ENCODE measurements around the gene SSRP1. TPM values are rescaled to one million over a fixed set of nuclear protein-coding genes. Genes with fewer than 3 reads are reported as not detected.

SSRP1 gene
- total RNA-seq, 1 experiment from 2014 or later, result 79.9 TPM

GRCh38 chr11:57348052-57348451, 12.4 kb upstream of the SSRP1 start:
- no peak overlapping the region for H3K9ac ChIP-seq (ENCODE audit: low read length)
- no peaks in the 10 kb centered on the region for H3K27me3 ChIP-seq (ENCODE audit: low read length)
- H3K9me3 ChIP-seq (ENCODE audit: low read length), result no peaks in the 10 kb centered on the region
- H3K27ac ChIP-seq (ENCODE audit: low read length), result no peak overlapping the region
- 0 out of 2 replicates have a peak, but pooled peaks cover 2% of the 10 kb centered on the region for H3K4me1 ChIP-seq (ENCODE audit: low read length)
- no peaks in the 10 kb centered on the region for H4K20me1 ChIP-seq (ENCODE audit: insufficient read depth, low read depth, low read length)
- no peak overlapping the region for H3K4me3 ChIP-seq (ENCODE audit: low read length)
- H3K9me2 ChIP-seq (replicated peaks; ENCODE audit: insufficient read depth, low read length), result no peaks in the 10 kb centered on the region
- DNase-seq, result no peak
- H3K4me2 ChIP-seq (ENCODE audit: low read depth, low read length, poor library complexity, severe bottlenecking), result no peak overlapping the region
- H2AFZ ChIP-seq (ENCODE audit: low read length), result no peak overlapping the region
- H3K79me2 ChIP-seq (ENCODE audit: low read length), result no peaks in the 10 kb centered on the region
- no peaks in the 10 kb centered on the region for H3K36me3 ChIP-seq (ENCODE audit: insufficient read depth, low read length)

- H3K27me3 ChIP-seq (ENCODE audit: low read length), result no peaks in the 10 kb centered on the region
- H3K9ac ChIP-seq (ENCODE audit: low read length), result no peak overlapping the region
- no peak for DNase-seq
- H3K79me2 ChIP-seq (ENCODE audit: low read length), result no peaks in the 10 kb centered on the region
- no peak overlapping the region for H3K4me2 ChIP-seq (ENCODE audit: low read depth, low read length, poor library complexity, severe bottlenecking)
- no peaks in the 10 kb centered on the region for H3K9me3 ChIP-seq (ENCODE audit: low read length)
- H3K36me3 ChIP-seq (ENCODE audit: insufficient read depth, low read length), result no peaks in the 10 kb centered on the region
- no peak overlapping the region for H2AFZ ChIP-seq (ENCODE audit: low read length)
- no peak overlapping the region for H3K27ac ChIP-seq (ENCODE audit: low read length)
- 0 out of 2 replicates have a peak, but pooled peaks cover 2% of the 10 kb centered on the region for H3K4me1 ChIP-seq (ENCODE audit: low read length)
- H3K9me2 ChIP-seq (replicated peaks; ENCODE audit: insufficient read depth, low read length), result no peaks in the 10 kb centered on the region
- H3K4me3 ChIP-seq (ENCODE audit: low read length), result no peak overlapping the region
- H4K20me1 ChIP-seq (ENCODE audit: insufficient read depth, low read depth, low read length), result no peaks in the 10 kb centered on the region
These were observed 11.6 kb upstream of the SSRP1 start for GRCh38 chr11:57347336-57347735.

- no peaks in the 10 kb centered on the region for H3K79me2 ChIP-seq (ENCODE audit: low read length)
- no peak overlapping the region for H3K4me3 ChIP-seq (ENCODE audit: low read length)
- H3K36me3 ChIP-seq (ENCODE audit: insufficient read depth, low read length), result no peaks in the 10 kb centered on the region
- H3K27ac ChIP-seq (ENCODE audit: low read length), result no peak overlapping the region
- H3K9me3 ChIP-seq (ENCODE audit: low read length), result no peaks in the 10 kb centered on the region
- DNase-seq, result peak; percentile 89
- no peak overlapping the region for H3K9ac ChIP-seq (ENCODE audit: low read length)
- no peaks in the 10 kb centered on the region for H4K20me1 ChIP-seq (ENCODE audit: insufficient read depth, low read depth, low read length)
- no peaks in the 10 kb centered on the region for H3K9me2 ChIP-seq (replicated peaks; ENCODE audit: insufficient read depth, low read length)
- H3K4me1 ChIP-seq (ENCODE audit: low read length), result 0 out of 2 replicates have a peak, but pooled peaks cover 2% of the 10 kb centered on the region
- no peak overlapping the region for H3K4me2 ChIP-seq (ENCODE audit: low read depth, low read length, poor library complexity, severe bottlenecking)
- H3K27me3 ChIP-seq (ENCODE audit: low read length), result no peaks in the 10 kb centered on the region
- H2AFZ ChIP-seq (ENCODE audit: low read length), result peak overlapping the region; percentile 99
These were observed 10.0 kb upstream of the SSRP1 start for GRCh38 chr11:57345555-57346211.

- no peak overlapping the region for H3K4me3 ChIP-seq (ENCODE audit: low read length)
- no peak overlapping the region for H3K9ac ChIP-seq (ENCODE audit: low read length)
- no peaks in the 10 kb centered on the region for H4K20me1 ChIP-seq (ENCODE audit: insufficient read depth, low read depth, low read length)
These were observed 9.1 kb upstream of the SSRP1 start for GRCh38 chr11:57344826-57345225.

GRCh38 chr11:57343825-57344224, 8.1 kb upstream of the SSRP1 start:
- Histone ChIP-seq H3K9ac (ENCODE audit: low read length) (no peak overlapping the region), H3K4me1 (ENCODE audit: low read length) (peaks cover 11% of the 10 kb centered on the region), H3K4me2 (ENCODE audit: low read depth, low read length, poor library complexity, severe bottlenecking) (no peak overlapping the region), H3K4me3 (ENCODE audit: low read length) (no peak overlapping the region), H3K9me3 (ENCODE audit: low read length) (no peaks in the 10 kb centered on the region), H2AFZ (ENCODE audit: low read length) (no peak overlapping the region), H3K79me2 (ENCODE audit: low read length) (no peaks in the 10 kb centered on the region), H4K20me1 (ENCODE audit: insufficient read depth, low read depth, low read length) (no peaks in the 10 kb centered on the region), H3K27ac (ENCODE audit: low read length) (no peak overlapping the region), H3K9me2 (replicated peaks; ENCODE audit: insufficient read depth, low read length) (no peaks in the 10 kb centered on the region), H3K36me3 (ENCODE audit: insufficient read depth, low read length) (no peaks in the 10 kb centered on the region), H3K27me3 (ENCODE audit: low read length) (no peaks in the 10 kb centered on the region)
- no peak for DNase-seq

More at GRCh38 chr11:57344826-57345225, 9.1 kb upstream of the SSRP1 start:
- H3K27me3 ChIP-seq (ENCODE audit: low read length), result no peaks in the 10 kb centered on the region
- H3K4me2 ChIP-seq (ENCODE audit: low read depth, low read length, poor library complexity, severe bottlenecking), result no peak overlapping the region
- H3K27ac ChIP-seq (ENCODE audit: low read length), result no peak overlapping the region
- H3K9me3 ChIP-seq (ENCODE audit: low read length), result no peaks in the 10 kb centered on the region
- no peak overlapping the region for H2AFZ ChIP-seq (ENCODE audit: low read length)
- peaks cover 9% of the 10 kb centered on the region for H3K4me1 ChIP-seq (ENCODE audit: low read length)
- H3K36me3 ChIP-seq (ENCODE audit: insufficient read depth, low read length), result no peaks in the 10 kb centered on the region
- no peaks in the 10 kb centered on the region for H3K79me2 ChIP-seq (ENCODE audit: low read length)
- DNase-seq, result no peak
- no peaks in the 10 kb centered on the region for H3K9me2 ChIP-seq (replicated peaks; ENCODE audit: insufficient read depth, low read length)

- DNase-seq, result no peak
- Histone ChIP-seq H2AFZ (ENCODE audit: low read length) (no peak overlapping the region), H3K27ac (ENCODE audit: low read length) (no peak overlapping the region), H3K9me3 (ENCODE audit: low read length) (no peaks in the 10 kb centered on the region), H3K27me3 (ENCODE audit: low read length) (no peaks in the 10 kb centered on the region), H3K9ac (ENCODE audit: low read length) (no peak overlapping the region), H3K79me2 (ENCODE audit: low read length) (no peaks in the 10 kb centered on the region), H3K4me2 (ENCODE audit: low read depth, low read length, poor library complexity, severe bottlenecking) (no peak overlapping the region), H3K36me3 (ENCODE audit: insufficient read depth, low read length) (no peaks in the 10 kb centered on the region), H3K4me1 (ENCODE audit: low read length) (peaks cover 11% of the 10 kb centered on the region), H4K20me1 (ENCODE audit: insufficient read depth, low read depth, low read length) (no peaks in the 10 kb centered on the region), H3K4me3 (ENCODE audit: low read length) (no peak overlapping the region), H3K9me2 (replicated peaks; ENCODE audit: insufficient read depth, low read length) (no peaks in the 10 kb centered on the region)
These were observed 7.0 kb upstream of the SSRP1 start for GRCh38 chr11:57342702-57343101.

DNA sequence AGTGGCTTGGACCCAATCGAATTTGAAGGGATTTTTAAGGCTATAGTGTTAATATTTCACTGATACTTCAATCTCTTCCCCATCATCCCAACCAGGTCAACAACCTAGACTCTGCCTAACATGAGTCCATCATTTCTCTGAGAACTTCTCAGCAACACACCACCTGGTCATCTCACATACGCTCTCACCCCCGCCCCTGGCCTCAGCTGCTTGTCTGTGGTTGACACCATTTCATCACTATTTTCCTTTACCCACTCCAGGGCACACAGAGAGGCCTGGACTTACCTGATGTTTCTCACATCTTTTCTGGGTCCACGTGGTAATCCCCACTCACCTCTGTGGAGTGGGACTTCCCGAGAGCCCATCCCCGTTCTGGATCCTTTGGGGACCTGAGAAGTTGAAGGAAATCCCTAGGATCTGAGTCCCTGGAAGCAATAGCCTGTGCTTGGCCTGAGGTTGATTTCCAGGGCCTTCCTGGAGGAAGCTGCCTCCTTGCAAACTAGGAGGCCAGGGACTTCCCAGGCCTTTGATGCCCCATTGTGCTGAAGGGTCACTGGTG, 5.6 kb upstream of the SSRP1 start:
- H3K4me1 ChIP-seq (ENCODE audit: low read length), result peaks cover 16% of the 10 kb centered on the region
- no peaks in the 10 kb centered on the region for H4K20me1 ChIP-seq (ENCODE audit: insufficient read depth, low read depth, low read length)
- H3K4me3 ChIP-seq (ENCODE audit: low read length), result no peak overlapping the region
- no peaks in the 10 kb centered on the region for H3K27me3 ChIP-seq (ENCODE audit: low read length)
- no peak overlapping the region for H3K27ac ChIP-seq (ENCODE audit: low read length)
- H3K9ac ChIP-seq (ENCODE audit: low read length), result no peak overlapping the region
- no peak overlapping the region for H2AFZ ChIP-seq (ENCODE audit: low read length)
- DNase-seq, result no peak
- H3K9me2 ChIP-seq (replicated peaks; ENCODE audit: insufficient read depth, low read length), result no peaks in the 10 kb centered on the region
- H3K36me3 ChIP-seq (ENCODE audit: insufficient read depth, low read length), result no peaks in the 10 kb centered on the region
- H3K9me3 ChIP-seq (ENCODE audit: low read length), result no peaks in the 10 kb centered on the region
- no peak overlapping the region for H3K4me2 ChIP-seq (ENCODE audit: low read depth, low read length, poor library complexity, severe bottlenecking)
- H3K79me2 ChIP-seq (ENCODE audit: low read length), result no peaks in the 10 kb centered on the region

DNA sequence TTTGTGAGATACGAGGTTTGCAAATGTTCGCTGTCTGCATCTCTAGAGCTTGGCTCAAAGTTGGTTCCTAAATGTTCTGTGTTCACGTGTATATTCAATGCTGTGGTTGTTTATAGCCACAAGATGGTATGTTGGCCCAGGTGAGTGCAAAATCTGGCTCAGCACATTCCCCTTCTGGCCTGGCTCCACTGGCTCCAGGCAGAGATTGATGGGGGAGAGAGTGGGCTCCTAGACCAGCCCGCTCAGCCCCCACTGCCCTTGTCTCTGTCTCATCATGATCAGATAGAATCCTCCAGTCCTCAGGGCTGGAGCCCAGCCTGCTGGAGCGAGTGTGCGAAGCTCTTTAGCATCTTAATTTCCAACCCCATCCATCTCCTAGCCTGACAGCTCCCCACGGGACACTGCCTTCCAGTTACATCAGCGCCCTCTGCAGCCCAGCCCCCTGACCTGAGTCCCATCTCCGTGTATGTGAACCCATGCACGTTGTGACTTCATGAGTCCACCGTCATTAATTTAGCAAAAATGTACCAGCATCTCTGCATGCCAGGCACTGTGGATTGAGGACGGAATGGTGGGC, 4.4 kb upstream of the SSRP1 start:
- Histone ChIP-seq H3K4me2 (ENCODE audit: low read depth, low read length, poor library complexity, severe bottlenecking) (no peak overlapping the region), H3K9ac (ENCODE audit: low read length) (no peak overlapping the region), H3K4me3 (ENCODE audit: low read length) (no peak overlapping the region), H3K27ac (ENCODE audit: low read length) (no peak overlapping the region), H3K4me1 (ENCODE audit: low read length) (peaks cover 19% of the 10 kb centered on the region), H2AFZ (ENCODE audit: low read length) (no peak overlapping the region; the same call in 1 of the 2 replicates), H3K27me3 (ENCODE audit: low read length) (no peaks in the 10 kb centered on the region), H4K20me1 (ENCODE audit: insufficient read depth, low read depth, low read length) (no peaks in the 10 kb centered on the region; the same call in 1 of the 2 replicates), H3K9me2 (replicated peaks; ENCODE audit: insufficient read depth, low read length) (no peaks in the 10 kb centered on the region), H3K36me3 (ENCODE audit: insufficient read depth, low read length) (no peaks in the 10 kb centered on the region), H3K79me2 (ENCODE audit: low read length) (peaks cover 8% of the 10 kb centered on the region), H3K9me3 (ENCODE audit: low read length) (no peaks in the 10 kb centered on the region)
- DNase-seq, result peak; percentile 65

Data from Karpas-422 (cell line).